Activated CD4-positive, alpha-beta T cell treated with anti-CD3 and anti-CD28 coated beads, Interleukin-2, amount 10 ng/mL, durations not matched to agents 24 days and 14 days (primary cell): ENCODE results near the gene DIS3L. TPM values are rescaled to one million over a fixed set of nuclear protein-coding genes. Genes with fewer than 3 reads are reported as not detected.
"Not testable (repeated sequence)": the region's sequence is repeated elsewhere in the genome, so short reads cannot be mapped to it uniquely, and the experiment has no call there.

Experiments used
- DNase-seq: peaks from one replicate; pipeline ENCODE4 v3.0.0; 2022
- H3K27ac Mint-ChIP-seq: one replicate; pipeline ENCODE4 v1.8.0; 2022; ENCODE audit warnings: mild to moderate bottlenecking, mixed read lengths
- H3K27me3 Mint-ChIP-seq: one replicate; pipeline ENCODE4 v1.8.0; 2022; ENCODE audit warnings: mixed read lengths
- H3K36me3 Mint-ChIP-seq: one replicate; pipeline ENCODE4 v1.8.0; 2022; ENCODE audit warnings: low read depth, mild to moderate bottlenecking, mixed read lengths
- H3K4me1 Mint-ChIP-seq: one replicate; pipeline ENCODE4 v1.8.0; 2021; ENCODE audit warnings: mixed read lengths
- H3K4me3 Mint-ChIP-seq: one replicate; pipeline ENCODE4 v1.8.0; 2022; ENCODE audit warnings: mild to moderate bottlenecking, moderate library complexity, mixed read lengths
- H3K9me3 Mint-ChIP-seq: one replicate; pipeline ENCODE4 v1.8.0; 2021; ENCODE audit warnings: mixed read lengths
- intact Hi-C: fragments of 100-400 bp; cut with micrococcal nuclease; formaldehyde crosslinking; loops from one replicate; pipeline ENCODE4 v1.15.1; 2023
- total RNA-seq: library from RNA; stranded (reverse); gene quantifications from 2 replicates; pipeline ENCODE4 v1.2.3, GENCODE V29; 2022

The DIS3L gene
- total RNA-seq, 1 donor from 2014 or later: 57.2 TPM

GRCh38 chr15:66261056-66261455 is 32.3 kb upstream of the DIS3L start:
- Mint-ChIP-seq H3K4me3 (no peak overlapping the region), H3K36me3 (no peaks in the 10 kb centered on the region), H3K27ac (no peak overlapping the region), H3K4me1 (no peaks in the 10 kb centered on the region), H3K27me3 (peaks cover 46% of the 10 kb centered on the region), H3K9me3 (peaks cover 11% of the 10 kb centered on the region)
- no peak for DNase-seq
- intact Hi-C loops: no loop called here

- not testable (repeated sequence) for H3K4me1 Mint-ChIP-seq
- peaks cover 37% of the 10 kb centered on the region for H3K27me3 Mint-ChIP-seq
Observed at GRCh38 chr15:66262837-66263236, 30.5 kb upstream of the DIS3L start.

GRCh38 chr15:66264859-66265513 is 28.4 kb upstream of the DIS3L start:
- Mint-ChIP-seq H3K36me3 (no peaks in the 10 kb centered on the region), H3K9me3 (peaks cover 11% of the 10 kb centered on the region), H3K27me3 (peaks cover 41% of the 10 kb centered on the region), H3K27ac (no peak overlapping the region), H3K4me1 (no peaks in the 10 kb centered on the region), H3K4me3 (no peak overlapping the region)
- intact Hi-C loops: no loop called here
- no peak for DNase-seq

More at GRCh38 chr15:66262837-66263236, 30.5 kb upstream of the DIS3L start:
- H3K36me3 Mint-ChIP-seq, H3K4me3 Mint-ChIP-seq, intact Hi-C loops, H3K27ac Mint-ChIP-seq, DNase-seq: not testable (repeated sequence)
- H3K9me3 Mint-ChIP-seq: peaks cover 11% of the 10 kb centered on the region

- H3K27me3 Mint-ChIP-seq: peaks cover 30% of the 10 kb centered on the region
- H3K4me1 Mint-ChIP-seq: peaks cover 1% of the 10 kb centered on the region
- no peak for DNase-seq
- H3K4me3 Mint-ChIP-seq: no peak overlapping the region
- H3K27ac Mint-ChIP-seq: no peak overlapping the region
- H3K9me3 Mint-ChIP-seq: no peaks in the 10 kb centered on the region
- intact Hi-C loops: no loop called here
- H3K36me3 Mint-ChIP-seq: no peaks in the 10 kb centered on the region
Observed at GRCh38 chr15:66269326-66270090, 23.9 kb upstream of the DIS3L start.

GRCh38 chr15:66270932-66271331 is 22.4 kb upstream of the DIS3L start:
- no peaks in the 10 kb centered on the region for H3K36me3 Mint-ChIP-seq
- no peak overlapping the region for H3K4me3 Mint-ChIP-seq
- H3K9me3 Mint-ChIP-seq: no peaks in the 10 kb centered on the region
- DNase-seq: no peak
- peaks cover 3% of the 10 kb centered on the region for H3K4me1 Mint-ChIP-seq
- no peak overlapping the region for H3K27ac Mint-ChIP-seq
- intact Hi-C loops: no loop called here
- H3K27me3 Mint-ChIP-seq: peaks cover 33% of the 10 kb centered on the region

DNA sequence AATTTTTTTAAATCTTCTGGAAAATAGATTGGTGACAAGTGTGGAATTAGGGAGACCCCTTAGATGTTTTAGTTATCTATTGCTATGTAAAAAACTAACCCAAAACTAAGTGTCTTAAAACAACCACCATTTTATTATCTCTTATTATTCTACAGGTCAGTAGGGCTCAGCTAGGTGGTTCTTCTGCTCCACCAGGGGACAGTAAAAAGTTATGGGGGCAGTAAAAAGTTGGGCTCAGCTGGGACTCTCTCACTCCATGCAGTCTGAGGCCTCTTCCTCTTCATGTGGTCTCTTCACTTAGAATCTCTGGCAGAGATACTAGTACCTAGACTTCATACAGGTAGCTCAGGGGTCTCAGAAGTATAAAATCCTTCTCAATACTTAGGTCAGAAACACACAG is 18.0 kb upstream of the DIS3L start:
- H3K4me1 Mint-ChIP-seq: peaks cover 3% of the 10 kb centered on the region
- no peaks in the 10 kb centered on the region for H3K36me3 Mint-ChIP-seq
- no peaks in the 10 kb centered on the region for H3K9me3 Mint-ChIP-seq
- intact Hi-C loops: no loop called here
- H3K27me3 Mint-ChIP-seq: peaks cover 21% of the 10 kb centered on the region
- no peak overlapping the region for H3K27ac Mint-ChIP-seq
- no peak overlapping the region for H3K4me3 Mint-ChIP-seq
- no peak for DNase-seq

DNA sequence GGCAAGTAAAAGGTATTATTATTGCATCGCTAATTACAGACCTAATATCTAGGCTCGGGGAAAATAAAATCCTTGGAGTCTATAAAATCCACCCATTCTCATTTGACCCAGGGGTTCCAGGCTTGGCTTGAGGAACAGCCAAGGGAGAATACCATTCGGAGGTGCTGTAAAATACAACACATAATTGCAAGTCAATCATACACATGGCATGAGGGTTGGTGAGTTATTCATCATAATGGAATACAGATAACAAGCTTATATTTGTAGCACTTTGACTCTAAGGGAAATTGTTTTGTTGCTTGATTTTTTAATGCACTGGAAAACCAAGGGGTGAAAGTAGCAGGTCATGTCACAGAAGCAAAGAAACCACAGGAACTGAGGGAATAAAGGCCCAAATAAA is 16.8 kb upstream of the DIS3L start:
- intact Hi-C loops: no loop called here
- Mint-ChIP-seq H3K9me3 (no peaks in the 10 kb centered on the region), H3K4me1 (peaks cover 3% of the 10 kb centered on the region), H3K4me3 (no peak overlapping the region), H3K27me3 (peaks cover 19% of the 10 kb centered on the region), H3K27ac (no peak overlapping the region), H3K36me3 (no peaks in the 10 kb centered on the region)
- no peak for DNase-seq

GRCh38 chr15:66278056-66278455 is 15.3 kb upstream of the DIS3L start:
- intact Hi-C loops: no loop called here
- Mint-ChIP-seq H3K4me1 (peaks cover 3% of the 10 kb centered on the region), H3K27me3 (peaks cover 23% of the 10 kb centered on the region), H3K9me3 (no peaks in the 10 kb centered on the region), H3K27ac (no peak overlapping the region), H3K36me3 (no peaks in the 10 kb centered on the region), H3K4me3 (no peak overlapping the region)
- DNase-seq: no peak

DNA sequence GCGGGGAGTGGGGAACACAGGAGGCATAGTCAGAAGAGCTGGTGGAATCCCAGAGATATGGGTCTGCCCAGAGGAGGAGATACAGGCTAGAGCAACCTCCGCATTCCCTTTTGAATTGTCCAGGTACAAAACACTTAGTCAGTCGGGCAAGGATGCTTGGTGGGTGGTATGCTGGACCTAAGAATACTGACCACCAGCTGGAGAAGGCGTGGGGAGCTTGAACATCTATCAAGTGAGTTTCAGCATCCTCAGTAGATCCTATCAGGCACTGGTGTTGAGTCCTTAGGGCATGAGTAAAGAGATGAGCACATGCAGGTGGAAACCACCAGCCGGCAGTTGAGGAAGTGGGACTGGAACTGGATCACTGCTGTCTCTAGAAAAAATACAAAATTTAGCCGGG is 14.7 kb upstream of the DIS3L start:
- no peak overlapping the region for H3K27ac Mint-ChIP-seq
- intact Hi-C loops: no loop called here
- DNase-seq: no peak
- H3K27me3 Mint-ChIP-seq: peaks cover 23% of the 10 kb centered on the region
- H3K36me3 Mint-ChIP-seq: no peaks in the 10 kb centered on the region
- H3K4me1 Mint-ChIP-seq: peaks cover 3% of the 10 kb centered on the region
- H3K4me3 Mint-ChIP-seq: no peak overlapping the region
- H3K9me3 Mint-ChIP-seq: no peaks in the 10 kb centered on the region

DNA sequence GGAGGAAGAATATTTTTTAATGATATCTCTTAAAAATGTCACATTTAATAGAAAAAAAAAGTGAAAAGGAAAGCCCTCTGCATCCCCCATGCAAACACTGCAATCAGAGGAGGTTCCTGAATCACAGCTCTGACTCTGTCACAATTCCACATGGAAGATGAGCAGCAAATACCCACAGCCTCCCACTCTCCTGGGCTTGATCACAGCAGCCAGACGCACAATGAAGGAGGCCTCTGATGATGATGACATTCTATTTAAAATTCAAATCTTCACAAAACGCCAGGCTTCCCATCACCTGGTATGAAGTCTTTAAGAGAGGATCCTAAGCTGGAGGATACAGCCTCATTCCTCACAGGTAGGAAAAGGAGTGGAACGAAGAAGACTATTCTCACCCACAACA is 9.1 kb upstream of the DIS3L start:
- H3K4me3 Mint-ChIP-seq: no peak overlapping the region
- no peak for DNase-seq
- H3K27ac Mint-ChIP-seq: no peak overlapping the region
- H3K4me1 Mint-ChIP-seq: peaks cover 5% of the 10 kb centered on the region
- intact Hi-C loops: no loop called here
- peaks cover 19% of the 10 kb centered on the region for H3K27me3 Mint-ChIP-seq
- no peaks in the 10 kb centered on the region for H3K36me3 Mint-ChIP-seq
- no peaks in the 10 kb centered on the region for H3K9me3 Mint-ChIP-seq

DNA sequence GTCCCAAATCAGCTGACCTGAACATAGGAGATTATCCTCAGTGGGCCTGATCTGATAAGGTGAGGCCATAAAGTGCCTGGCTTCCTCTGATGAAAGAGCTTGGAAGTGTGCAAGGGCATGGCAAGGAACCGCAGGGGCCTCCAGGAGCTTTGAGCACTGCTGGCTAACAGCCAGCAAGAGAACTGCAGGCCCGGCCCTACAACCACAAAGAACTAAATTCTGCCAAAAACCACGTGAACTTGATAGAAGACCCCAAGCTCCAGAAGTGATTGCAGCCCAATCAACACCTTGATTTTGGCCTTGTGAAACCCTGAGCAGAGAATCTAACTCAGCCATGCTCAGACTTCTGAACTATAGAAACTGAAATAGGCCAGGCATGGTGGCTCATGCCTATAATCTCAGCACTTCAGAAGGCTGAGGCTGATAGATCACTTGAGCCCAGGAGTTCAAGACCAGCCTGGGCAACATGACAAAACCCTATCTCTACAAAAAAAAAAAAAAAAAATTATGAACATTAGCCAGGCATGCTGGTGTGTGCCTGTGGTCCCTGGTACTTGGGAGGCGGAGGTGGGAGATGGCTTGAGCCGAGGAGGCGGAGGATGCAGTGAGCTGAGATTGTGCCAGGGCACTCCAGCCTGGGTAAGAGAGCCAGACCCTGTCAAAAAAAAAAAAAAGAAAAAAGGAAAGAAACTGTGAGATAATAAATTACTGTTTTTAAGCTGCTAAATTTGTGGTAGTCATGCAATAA is 7.7 kb upstream of the DIS3L start:
- no peaks in the 10 kb centered on the region for H3K36me3 Mint-ChIP-seq
- peaks cover 13% of the 10 kb centered on the region for H3K27me3 Mint-ChIP-seq
- H3K27ac Mint-ChIP-seq: no peak overlapping the region
- H3K4me3 Mint-ChIP-seq: no peak overlapping the region
- H3K4me1 Mint-ChIP-seq: peaks cover 10% of the 10 kb centered on the region
- H3K9me3 Mint-ChIP-seq: no peaks in the 10 kb centered on the region
- intact Hi-C loops: loop anchor here (2.0 kb wide), 1 partner anchor 33 kb away; the partner anchor contains the start of gene MEGF11
- no peak for DNase-seq

- Mint-ChIP-seq H3K4me3 (no peak overlapping the region), H3K36me3 (no peaks in the 10 kb centered on the region), H3K9me3 (no peaks in the 10 kb centered on the region), H3K27me3 (peaks cover 7% of the 10 kb centered on the region), H3K27ac (no peak overlapping the region), H3K4me1 (peaks cover 21% of the 10 kb centered on the region)
- intact Hi-C loops: loop anchor here (2.0 kb wide), 1 partner anchor 35 kb away; the partner anchor contains the start of gene MEGF11
- no peak for DNase-seq
Observed at GRCh38 chr15:66287461-66288057, 5.8 kb upstream of the DIS3L start.

GRCh38 chr15:66288093-66288492 is 5.3 kb upstream of the DIS3L start:
- Mint-ChIP-seq H3K27ac (no peak overlapping the region), H3K36me3 (no peaks in the 10 kb centered on the region), H3K9me3 (no peaks in the 10 kb centered on the region), H3K4me3 (no peak overlapping the region), H3K27me3 (peaks cover 5% of the 10 kb centered on the region), H3K4me1 (peaks cover 22% of the 10 kb centered on the region)
- intact Hi-C loops: no loop called here
- DNase-seq: no peak
